Stimulated activated CD4-positive, alpha-beta T cell treated with anti-CD3 and anti-CD28 coated beads, TNF-alpha, amount 100 ng/mL, for 48 hours (primary cell): ENCODE data around the gene PRSS8.

Experiments used
- DNase-seq, 3 donors: peaks; one replicate each; pipeline ENCODE4 v3.0.0-alpha.2; 2020; ENCODE audit warnings: low read depth in 3 of 3

Gene PRSS8

DNA sequence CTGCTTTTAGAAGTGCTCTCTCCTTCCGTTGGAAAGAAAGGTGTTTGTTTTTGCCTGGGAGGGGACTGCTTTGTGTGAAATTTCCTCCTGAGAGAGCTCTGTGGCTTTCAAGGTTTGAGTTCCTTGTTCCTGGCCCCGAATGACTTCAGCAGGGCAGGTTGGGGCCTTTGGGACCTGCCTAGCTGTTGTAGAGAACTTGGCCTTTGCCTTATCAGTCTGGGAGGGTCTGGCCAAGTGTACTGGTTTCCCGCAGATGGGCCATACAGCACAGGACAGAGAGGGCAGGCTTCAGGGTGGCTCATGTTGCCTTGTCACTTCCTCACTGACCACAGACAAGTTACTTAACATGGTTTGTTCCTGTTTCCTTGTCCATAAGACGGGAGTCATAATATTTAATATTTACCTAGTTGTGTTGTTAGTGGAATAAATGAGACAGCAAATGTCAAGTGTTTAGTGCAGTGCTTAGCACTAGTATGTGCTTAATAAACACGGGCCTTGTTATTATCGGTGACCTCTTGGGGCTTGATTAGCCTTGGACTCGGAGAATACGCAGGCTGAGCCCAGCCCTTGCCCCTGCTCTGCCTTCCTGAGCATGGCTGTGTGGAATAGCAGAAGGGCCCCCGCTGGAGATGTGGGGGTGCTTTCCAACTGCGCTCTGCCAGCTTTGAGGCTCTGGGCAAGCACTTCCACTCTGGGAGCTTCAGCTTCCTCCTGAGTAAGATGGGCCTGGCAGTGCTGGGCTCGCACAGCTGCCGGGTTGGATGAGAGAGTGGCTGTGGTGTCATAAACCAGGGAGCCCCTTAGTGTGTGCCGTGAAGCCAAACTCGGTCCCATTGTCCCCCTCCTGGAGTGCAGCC is 6.6 kb downstream of the PRSS8 start:
- DNase-seq, result no peak

DNA sequence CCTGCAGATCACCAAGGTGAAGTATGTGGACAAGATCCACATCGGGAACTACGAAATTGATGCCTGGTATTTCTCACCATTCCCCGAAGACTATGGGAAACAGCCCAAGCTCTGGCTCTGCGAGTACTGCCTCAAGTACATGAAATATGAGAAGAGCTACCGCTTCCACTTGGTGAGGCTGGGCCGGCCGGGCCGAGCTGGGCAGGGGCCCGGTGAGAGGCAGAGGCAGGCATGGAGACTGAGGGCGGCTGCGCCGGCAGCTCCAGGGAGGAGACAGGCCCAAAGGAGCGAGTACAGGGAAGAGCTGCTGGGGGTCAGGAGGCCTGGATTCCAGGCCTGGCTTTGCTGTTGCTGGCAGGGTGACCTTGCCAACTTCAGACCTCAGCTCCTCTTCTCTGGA is 8.3 kb downstream of the PRSS8 start:
- DNase-seq, result no peak

DNA sequence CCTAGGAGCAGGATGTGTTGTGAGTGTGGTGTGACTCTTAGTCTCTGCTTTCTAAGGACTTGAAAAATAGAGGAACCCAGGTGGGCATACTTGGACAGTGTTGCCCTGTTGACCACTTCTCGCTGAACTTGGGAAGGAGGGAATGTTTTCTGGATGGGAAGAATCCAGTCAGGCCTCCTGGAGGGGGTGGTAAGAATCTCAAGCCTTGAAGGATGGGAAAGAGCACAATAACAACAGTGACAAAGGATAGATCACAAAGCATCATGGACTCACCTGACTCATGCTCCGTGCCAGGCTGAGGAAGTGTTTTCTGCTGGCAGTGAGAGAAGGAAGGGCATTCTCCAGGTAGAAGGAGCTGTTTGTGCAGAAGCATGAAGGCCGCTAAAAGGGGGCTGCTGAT is 9.7 kb downstream of the PRSS8 start:
- no peak for DNase-seq

DNA sequence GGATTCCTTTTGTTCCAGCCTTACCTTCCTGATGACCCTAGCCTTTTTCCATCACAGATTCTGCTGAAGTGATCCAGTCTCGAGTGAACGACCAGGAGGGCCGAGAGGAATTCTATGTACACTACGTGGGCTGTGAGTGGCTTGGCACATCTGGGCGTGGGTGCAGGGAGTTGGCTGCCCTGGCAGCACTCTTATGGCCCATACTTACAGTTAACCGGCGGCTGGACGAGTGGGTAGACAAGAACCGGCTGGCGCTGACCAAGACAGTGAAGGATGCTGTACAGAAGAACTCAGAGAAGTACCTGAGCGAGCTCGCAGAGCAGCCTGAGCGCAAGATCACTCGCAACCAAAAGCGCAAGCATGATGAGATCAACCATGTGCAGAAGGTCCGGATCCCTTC is 15.4 kb downstream of the PRSS8 start:
- no peak for DNase-seq

DNA sequence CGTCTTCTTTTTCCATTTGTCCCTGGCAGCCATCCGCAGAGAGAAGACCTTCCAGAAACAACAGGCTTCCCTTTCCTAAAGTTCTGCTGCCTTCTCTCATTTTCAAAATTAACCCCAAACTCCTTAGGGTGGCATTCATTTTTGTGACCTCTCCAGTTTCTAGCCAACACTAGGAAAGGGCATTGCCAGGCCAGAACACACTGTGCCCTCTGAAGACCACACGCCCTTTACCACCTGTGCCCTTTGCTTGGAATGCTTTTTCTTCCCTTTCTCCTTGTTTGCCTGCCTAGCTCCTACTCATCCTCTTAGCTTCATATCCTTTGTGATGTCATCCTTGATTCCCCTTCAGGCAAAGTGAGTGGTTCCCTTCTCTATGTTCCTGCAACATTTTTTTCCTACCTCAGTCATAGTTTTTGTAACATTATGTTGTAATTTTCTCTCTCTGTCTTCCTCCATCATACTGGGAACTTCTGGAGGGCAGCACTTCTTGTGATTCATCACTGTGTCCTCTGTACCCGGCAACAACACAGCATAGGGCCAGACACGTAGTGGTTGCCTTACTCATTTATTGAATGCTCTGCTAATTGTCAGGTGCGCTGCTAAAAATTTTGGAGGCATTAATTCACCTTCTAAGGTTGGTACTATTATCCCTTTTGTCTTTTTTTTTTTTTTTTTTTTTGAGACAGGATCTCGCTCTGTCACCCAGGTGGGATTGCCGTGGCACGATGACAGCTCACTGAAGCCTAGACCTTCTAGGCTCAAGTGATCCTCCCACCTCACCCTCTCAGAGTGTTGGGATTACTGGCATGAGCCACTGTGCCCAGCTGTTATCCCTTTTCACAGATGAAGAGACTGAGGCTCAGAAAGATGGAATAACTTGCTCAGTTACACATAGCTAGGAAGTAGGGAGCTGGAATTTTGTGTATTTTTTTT is 17.0 kb downstream of the PRSS8 start:
- no peak for DNase-seq

DNA sequence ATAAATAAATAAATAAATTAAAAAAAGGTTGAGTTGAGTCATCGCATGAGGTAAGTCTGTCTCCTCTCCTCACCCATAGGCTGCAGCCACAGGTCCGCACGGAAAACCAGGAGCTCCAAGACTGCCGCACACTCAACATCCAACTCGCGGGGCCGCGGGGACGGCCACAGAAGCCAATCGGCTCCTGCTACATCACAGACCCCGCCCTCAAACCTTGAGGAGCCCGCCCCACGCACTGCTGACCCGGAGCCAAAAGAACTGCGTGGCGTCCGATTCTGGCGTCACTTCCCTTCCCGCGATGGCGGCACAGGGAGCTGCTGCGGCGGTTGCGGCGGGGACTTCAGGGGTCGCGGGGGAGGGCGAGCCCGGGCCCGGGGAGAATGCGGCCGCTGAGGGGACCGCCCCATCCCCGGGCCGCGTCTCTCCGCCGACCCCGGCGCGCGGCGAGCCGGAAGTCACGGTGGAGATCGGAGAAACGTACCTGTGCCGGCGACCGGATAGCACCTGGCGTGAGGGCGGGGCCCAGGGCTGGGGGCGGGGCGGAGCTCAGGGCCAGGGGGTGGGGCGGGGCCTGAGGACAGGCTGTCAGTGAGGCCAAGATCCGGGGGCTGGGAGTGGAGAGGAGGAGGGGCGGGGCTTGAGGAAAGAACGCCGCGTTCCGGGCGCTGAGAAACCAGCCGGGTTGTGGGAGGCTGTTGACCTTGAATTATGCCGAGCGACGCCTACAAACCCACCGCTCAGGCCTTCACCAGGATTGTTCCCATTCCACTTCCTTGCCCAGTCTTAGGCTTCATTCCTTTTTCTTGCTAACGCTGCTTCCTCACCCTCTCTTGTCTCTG is 17.9 kb downstream of the PRSS8 start, which contains the start of gene KAT8:
Gene KAT8, plus strand, starts transcription at position 281 of the 839 bp plus-strand sequence. Its CDS starts 18 bp downstream, at position 299.
- peak; percentile 96 to 98 (median 96) for DNase-seq

DNA sequence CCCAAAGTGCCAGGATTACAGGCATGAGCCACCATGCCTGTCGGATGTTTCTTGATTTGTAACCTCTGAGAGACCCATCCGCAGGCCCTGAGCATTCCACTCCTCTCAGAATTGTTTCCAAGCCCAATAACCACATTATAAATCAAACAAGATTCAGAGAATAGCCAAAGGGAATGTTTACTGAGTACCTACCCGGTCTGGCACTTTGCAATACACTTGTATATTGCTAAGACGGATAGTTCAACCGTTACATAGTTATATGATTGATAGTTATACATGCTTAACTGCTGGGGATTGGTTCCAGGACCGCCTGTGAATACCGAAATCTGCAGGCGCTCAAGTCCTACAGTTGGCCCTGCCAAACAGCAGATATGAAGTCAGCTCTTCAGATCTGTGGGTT is 21.1 kb downstream of the PRSS8 start:
- DNase-seq, result no peak

DNA sequence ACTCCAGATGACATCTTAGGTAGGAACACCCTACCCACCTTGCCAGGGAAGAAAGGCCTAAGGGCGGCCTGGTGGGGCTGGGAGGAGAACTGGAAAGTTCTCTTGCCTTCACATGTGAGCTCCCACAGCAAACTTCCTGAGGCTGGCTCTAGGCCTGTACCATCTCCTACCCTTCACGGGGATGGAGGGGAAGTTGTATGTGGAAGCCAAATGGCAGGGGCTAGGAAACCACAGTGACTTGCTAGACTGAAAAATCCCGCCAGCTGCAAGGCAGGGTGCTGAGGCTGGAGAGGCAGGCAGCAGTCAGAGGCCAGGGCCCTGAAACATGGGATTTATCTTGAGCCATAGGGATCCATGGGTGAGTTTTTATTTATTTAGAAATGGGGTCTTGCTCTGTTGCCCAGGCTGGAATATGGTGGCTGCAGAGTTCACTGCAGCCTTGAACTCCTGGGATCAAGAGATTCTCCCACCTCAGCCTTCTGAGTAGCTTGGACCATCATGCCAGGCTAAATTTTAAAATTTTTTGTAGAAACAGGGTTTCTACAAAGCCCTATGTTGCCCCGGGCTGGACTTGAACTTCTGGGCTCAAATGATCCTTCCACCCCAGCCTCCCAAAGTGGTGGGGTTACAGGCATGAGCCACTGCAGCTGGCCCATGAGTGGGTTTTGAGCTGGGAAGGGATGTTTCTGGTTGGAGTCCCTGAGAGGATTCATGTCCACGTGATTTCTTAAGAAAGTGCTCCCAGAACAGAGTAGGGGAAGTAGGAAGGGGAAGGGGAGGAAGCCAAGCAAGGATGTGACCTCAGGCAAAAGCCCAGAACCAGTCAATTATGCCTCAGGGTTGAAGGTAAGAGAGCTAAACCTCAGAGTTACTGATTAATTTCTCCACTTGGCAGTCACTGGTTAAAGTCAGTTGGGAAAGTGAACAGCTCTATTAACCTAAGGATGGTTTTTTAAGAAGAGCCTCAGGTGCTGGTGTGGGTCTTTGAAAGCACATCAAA is 22.1 kb downstream of the PRSS8 start:
- DNase-seq, result no peak

DNA sequence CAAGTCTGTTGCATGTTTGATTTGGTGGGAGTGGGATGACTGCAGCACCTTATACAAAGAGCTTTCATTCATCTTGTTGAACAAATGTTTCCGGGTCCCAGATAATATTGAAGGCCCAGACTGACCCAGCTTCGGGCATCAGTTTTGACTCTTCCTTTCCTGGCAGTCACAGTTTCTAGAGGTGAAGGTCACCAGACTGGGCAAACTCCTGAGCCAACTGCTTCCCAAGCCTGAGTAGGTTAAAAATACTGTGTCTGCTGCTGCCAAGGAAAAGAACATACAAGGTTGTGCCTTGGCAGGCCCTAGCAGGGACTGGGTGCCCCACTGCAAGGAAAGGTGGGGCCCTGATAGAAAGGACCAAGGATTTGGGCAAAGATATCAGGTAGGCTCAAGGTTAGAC is 22.8 kb downstream of the PRSS8 start:
- DNase-seq, result no peak

DNA sequence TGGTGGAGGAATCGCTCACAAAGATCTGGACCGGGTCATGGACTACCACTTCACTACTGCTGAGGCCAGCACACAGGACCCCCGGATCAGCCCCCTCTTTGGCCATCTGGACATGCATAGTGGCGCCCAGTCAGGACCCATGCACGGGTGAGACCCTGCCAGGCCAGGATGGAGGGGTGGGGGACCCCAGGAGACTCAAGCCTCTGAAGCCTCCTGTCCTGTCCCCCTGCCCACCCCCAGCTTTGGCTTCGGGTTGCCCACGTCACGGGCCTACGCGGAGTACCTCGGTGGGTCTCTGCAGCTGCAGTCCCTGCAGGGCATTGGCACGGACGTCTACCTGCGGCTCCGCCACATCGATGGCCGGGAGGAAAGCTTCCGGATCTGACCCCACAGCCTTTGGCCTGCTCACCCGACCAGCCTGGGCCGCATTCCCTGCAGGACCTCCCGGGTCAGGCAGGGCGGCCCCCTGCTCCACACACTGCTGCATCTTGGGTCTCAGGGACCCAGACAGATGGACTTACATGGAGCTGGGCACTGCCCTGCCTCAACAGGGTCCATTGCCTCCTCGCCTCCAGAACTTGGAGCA is 23.6 kb downstream of the PRSS8 start:
- DNase-seq, result no peak

DNA sequence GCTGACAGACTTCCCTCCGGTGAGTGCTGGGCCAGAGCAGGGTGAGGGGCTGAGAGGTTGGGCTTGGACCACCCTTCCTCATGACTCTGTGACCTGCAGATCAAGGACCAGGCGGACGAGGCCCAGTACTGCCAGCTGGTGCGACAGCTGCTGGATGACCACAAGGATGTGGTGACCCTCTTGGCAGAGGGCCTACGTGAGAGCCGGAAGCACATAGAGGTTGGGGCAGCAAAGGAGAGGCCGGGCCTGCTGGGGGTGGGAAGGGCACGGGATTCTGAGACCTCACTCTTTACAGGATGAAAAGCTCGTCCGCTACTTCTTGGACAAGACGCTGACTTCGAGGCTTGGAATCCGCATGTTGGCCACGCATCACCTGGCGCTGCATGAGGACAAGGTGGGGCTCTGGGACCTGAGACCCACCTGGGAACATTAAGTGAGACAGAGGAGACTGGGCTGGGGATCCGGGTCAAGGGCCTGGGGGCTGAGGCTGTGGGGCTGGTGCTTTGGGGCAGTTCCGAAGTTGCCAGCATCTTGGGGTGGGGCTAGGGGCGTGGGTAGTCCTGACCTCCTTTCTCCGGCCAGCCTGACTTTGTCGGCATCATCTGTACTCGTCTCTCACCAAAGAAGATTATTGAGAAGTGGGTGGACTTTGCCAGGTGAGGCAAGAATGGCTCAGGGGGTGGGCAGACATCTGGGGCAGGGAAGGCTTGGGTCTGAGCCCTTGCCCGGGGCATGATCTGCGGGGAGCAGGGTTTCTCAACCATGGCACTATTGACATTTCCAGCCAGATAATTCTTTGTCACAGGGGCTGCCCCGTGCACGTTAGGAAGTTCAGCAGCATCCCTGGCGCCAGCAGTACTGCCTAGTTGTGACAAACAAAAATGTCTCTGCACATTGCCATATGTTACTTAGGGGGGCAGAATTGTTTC is 25.2 kb downstream of the PRSS8 start:
- DNase-seq, result no peak

DNA sequence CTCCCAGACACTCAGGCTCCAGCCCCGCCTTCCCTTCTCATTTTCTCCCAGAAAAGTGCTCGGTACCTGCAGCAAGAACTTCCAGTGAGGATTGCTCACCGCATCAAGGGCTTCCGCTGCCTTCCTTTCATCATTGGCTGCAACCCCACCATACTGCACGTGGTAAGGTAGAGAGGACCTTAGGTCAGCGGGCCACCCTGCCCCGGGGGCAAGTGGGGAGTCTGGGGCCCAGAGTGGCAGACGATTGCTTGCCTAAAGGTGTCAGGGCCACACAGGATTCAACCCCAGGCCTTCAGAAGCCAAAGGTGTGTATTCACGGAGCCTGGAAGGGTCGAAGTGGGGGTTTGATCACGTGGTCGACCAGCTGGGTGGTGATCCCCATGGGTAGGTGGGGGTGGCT is 25.9 kb downstream of the PRSS8 start:
- no peak for DNase-seq

DNA sequence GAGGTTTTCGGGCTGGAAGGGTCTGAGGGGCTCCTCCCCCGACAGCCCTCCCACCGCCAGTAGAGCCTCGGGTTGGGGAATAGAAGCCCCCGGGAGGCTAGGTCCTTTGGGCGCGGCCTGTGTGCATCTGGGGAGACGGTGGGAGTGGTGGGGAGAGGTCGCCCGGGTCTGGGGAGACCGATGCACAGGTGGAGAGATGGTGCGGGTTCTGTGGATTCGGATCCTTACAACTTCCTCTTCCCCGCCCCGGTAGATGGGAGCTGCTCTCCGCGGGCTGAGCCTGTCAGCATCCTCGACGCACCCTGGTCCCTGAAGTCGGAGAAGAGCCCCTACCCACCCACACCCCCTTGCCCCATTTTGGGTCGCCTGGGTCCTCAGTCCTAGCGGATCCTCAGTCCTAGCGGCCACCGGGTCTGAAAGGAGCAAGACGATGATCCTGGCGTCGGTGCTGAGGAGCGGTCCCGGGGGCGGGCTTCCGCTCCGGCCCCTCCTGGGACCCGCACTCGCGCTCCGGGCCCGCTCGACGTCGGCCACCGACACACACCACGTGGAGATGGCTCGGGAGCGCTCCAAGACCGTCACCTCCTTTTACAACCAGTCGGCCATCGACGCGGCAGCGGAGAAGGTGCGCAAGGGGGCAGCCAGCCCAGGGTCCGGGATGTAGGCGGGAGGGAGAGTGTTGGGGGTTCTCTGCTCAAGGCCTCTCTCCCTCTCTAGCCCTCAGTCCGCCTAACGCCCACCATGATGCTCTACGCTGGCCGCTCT is 26.6 kb downstream of the PRSS8 start:
- DNase-seq, result no peak

DNA sequence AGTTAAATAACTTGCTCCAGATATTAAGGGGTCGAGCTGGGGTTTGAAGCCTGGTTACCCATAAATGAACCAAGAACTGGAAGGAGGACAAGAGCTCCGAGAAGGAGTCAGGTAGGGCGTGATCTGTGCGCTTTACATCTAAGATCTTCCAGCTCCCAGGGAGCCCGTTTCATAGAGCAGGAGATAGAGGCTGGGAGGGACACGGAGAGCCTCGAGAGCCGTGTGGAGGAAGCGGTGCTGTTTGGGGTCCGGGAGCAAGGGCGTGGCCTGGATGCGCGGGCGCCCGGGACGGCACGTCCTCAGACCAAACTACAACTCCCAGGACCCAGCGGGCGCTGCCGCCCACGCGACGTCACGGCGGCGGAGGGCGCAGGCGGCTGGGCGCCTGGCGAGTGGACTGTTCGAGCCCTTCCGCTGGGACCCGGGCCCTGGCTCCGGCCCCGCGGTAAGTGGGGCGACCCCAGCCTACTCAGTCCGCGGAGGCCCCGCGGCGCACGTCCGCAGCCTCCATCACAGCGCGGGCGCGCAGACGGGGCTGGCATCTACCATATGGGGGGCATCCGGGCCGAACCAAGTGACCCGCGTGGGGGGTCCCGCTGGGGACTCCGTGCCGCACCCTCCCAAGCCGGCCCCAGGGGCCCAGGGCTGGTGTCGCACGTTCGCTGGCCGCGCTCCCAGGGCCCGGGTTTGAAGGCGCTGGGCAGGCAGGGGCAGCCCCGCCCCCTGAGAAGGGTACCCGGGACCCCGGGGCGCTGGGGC is 27.3 kb downstream of the PRSS8 start, which contains the start of gene BCKDK:
Gene BCKDK, plus strand, starts transcription at position 352 of the 759 bp plus-strand sequence. CDS start 838 bp downstream, outside the sequence.
- peak; percentile 57 to 75 (median 68) for DNase-seq

DNA sequence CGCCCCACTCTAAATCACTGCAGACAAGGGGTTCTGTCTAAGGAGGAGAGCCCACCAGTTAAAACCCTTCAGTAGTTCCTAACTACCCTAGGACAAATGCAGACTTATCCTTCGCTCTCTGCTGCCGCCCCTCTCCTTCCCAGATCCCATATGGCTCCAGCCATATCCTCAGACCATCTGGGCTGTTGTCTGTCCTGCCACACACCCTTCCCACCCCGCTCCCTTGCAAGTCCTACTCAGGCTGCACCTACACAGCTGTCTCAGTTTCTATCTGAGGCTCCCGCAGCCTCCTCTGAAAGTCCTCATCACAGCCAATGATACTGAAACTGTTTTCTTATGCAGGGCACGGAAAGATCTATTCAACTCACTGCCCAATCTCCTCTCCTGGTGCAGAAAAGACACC is 28.1 kb downstream of the PRSS8 start:
- peak in 2 of 3 donors; percentile 34 to 51 for DNase-seq

DNA sequence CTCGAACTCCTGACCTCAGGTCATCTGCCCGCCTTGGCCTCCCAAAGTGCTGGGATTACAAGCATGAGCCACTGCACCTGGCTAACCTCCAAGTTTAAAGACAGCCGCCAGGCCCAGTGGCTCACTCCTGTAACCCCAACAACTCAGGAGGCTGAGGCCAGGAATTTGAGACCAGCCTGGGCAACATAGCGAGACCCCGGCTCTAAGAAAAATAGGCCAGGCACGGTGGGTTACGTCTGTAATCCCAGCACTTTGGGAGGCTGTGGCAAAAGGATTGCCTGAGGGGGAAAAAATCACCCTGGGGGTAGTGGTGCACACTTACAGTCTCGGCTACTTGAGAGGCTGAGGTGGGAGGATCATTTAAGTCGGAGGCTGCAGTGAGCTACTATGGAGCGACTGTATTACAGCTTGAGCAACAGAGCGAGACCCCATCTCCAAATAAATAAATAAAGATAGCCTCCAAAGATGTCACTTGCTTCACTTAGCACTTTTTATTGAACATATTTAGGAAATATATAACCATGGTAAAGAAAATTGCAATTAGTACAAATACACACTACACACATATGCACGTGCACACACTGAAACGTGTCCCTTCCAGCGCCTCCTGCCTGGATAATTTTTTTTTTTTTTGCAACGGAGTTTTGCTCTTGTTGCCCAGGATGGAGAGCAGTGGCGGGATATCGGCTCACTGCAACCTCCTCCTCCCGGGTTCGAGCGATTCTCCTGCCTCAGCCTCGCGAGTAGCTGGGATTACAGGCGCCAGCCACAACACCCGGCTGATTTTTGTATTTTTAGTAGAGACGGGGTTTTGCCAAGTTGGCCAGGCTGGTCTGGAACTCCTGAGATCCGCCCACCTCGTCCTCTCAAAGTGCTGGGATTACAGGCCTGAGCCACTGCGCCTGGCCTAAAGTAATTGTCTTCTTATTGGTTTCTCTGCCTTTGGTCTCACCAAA is 28.7 kb downstream of the PRSS8 start:
- no peak for DNase-seq
